Testis (tissue), 2 donors: ENCODE results near the gene EYA3.

ENCODE experiments used
- CTCF ChIP-seq, 3 experiments: fragments of 450-650 bp in 2 of 3; fragments of 200-600 bp in 1 of 3; sonication (generic) in 1 of 3; IDR thresholded peaks; one replicate each; pipeline ENCODE4 v1.5.1; 2016 to 2019; ENCODE audit warnings: antibody characterized with exemption in 3 of 3, mild to moderate bottlenecking in 2 of 3, moderate library complexity in 1 of 3
- POLR2A ChIP-seq: fragments of 450-650 bp; IDR thresholded peaks from one replicate; pipeline ENCODE4 v1.6.1; 2017; ENCODE audit warnings: antibody characterized with exemption, mild to moderate bottlenecking, moderate library complexity

- TF ChIP-seq CTCF (IDR thresholded peaks at IDR 0.05): no peak
- no peak for TF ChIP-seq POLR2A
Observed at GRCh38 chr1:27967106-27967883, 121.1 kb downstream of the EYA3 start.
